GF-D8 (cell line): Measurements from ENCODE around the gene BET1.
"Not testable (repeated sequence)": the region's sequence is repeated elsewhere in the genome, so short reads cannot be mapped to it uniquely, and the experiment has no call there.

Source experiments
- DNase-seq: peaks from one replicate; lab custom pipeline; 2025; lab: John Stamatoyannopoulos, UW

The BET1 gene

GRCh38 chr7:94004024-94004951 is at the start of gene BET1:
BET1 (minus strand) TSS chr7:94004355; CDS start chr7:94004216, 139 bp downstream.
- peak; percentile 87 for DNase-seq

GRCh38 chr7:94053532-94053931 is 49.4 kb upstream of the BET1 start:
- DNase-seq = no peak

- DNase-seq = no peak
These were observed 48.4 kb upstream of the BET1 start for GRCh38 chr7:94052398-94053180.

- DNase-seq = peak; percentile 86
These were observed 45.9 kb upstream of the BET1 start for GRCh38 chr7:94050046-94050445.

- DNase-seq = no peak
These were observed 45.5 kb upstream of the BET1 start for GRCh38 chr7:94049615-94050014.

- no peak for DNase-seq
These were observed 44.6 kb upstream of the BET1 start for GRCh38 chr7:94048755-94049154.

GRCh38 chr7:94047956-94048355 is 43.8 kb upstream of the BET1 start:
- DNase-seq = no peak

- DNase-seq = no peak
These were observed 41.4 kb upstream of the BET1 start for GRCh38 chr7:94045581-94045980.

GRCh38 chr7:94044806-94045205 is 40.7 kb upstream of the BET1 start:
- DNase-seq = no peak

- no peak for DNase-seq
These were observed 39.1 kb upstream of the BET1 start for GRCh38 chr7:94043299-94043698.

GRCh38 chr7:94042381-94042780 is 38.2 kb upstream of the BET1 start:
- DNase-seq = no peak

- DNase-seq = no peak
These were observed 37.4 kb upstream of the BET1 start for GRCh38 chr7:94041529-94041928.

GRCh38 chr7:94040254-94040653 is 36.1 kb upstream of the BET1 start:
- no peak for DNase-seq

- no peak for DNase-seq
These were observed 35.3 kb upstream of the BET1 start for GRCh38 chr7:94039368-94040035.

- no peak for DNase-seq
These were observed 27.7 kb upstream of the BET1 start for GRCh38 chr7:94031865-94032264.

GRCh38 chr7:94030634-94031033 is 26.5 kb upstream of the BET1 start:
- no peak for DNase-seq

GRCh38 chr7:94029976-94030375 is 25.8 kb upstream of the BET1 start:
- no peak for DNase-seq

- no peak for DNase-seq
These were observed 24.6 kb upstream of the BET1 start for GRCh38 chr7:94028768-94029167.

GRCh38 chr7:94026619-94027018 is 22.5 kb upstream of the BET1 start:
- DNase-seq = not testable (repeated sequence)

- DNase-seq = no peak
These were observed 18.4 kb upstream of the BET1 start for GRCh38 chr7:94022550-94022949.

- no peak for DNase-seq
These were observed 12.6 kb upstream of the BET1 start for GRCh38 chr7:94016786-94017185.

GRCh38 chr7:94015538-94015937 is 11.4 kb upstream of the BET1 start:
- DNase-seq = no peak

GRCh38 chr7:94012746-94013145 is 8.6 kb upstream of the BET1 start:
- no peak for DNase-seq
